HG02970 (cell line): Measurements from ENCODE around the gene GCK.
"Not testable (repeated sequence)": the region's sequence is repeated elsewhere in the genome, so short reads cannot be mapped to it uniquely, and the experiment has no call there.

Experiments
- ATAC-seq: cut with Tn5 transposase; IDR thresholded peaks from one replicate; pipeline ENCODE4 v1.9.1; 2021; ENCODE audit warnings: mild to moderate bottlenecking, moderate library complexity, moderate number of reproducible peaks; ENCODE audit not compliant: unreplicated experiment, low FRiP score

Gene GCK

GRCh38 chr7:44210107-44210506, 20.9 kb upstream of the GCK start:
- no peak for ATAC-seq

GRCh38 chr7:44208085-44208484, 18.8 kb upstream of the GCK start:
- ATAC-seq, result no peak

GRCh38 chr7:44206008-44206407, 16.8 kb upstream of the GCK start:
- no peak for ATAC-seq

- no peak for ATAC-seq
These were observed 12.6 kb upstream of the GCK start for GRCh38 chr7:44201813-44202212.

- peak; percentile 97 for ATAC-seq
These were observed 11.6 kb upstream of the GCK start, which contains the start of gene YKT6 for GRCh38 chr7:44200699-44201461. Gene YKT6 (plus strand): TSS chr7:44200978. CDS start chr7:44201136, 158 bp downstream.

- not testable (repeated sequence) for ATAC-seq
These were observed 10.9 kb upstream of the GCK start for GRCh38 chr7:44200163-44200562.

- no peak for ATAC-seq
These were observed 8.2 kb upstream of the GCK start for GRCh38 chr7:44197474-44197873.

GRCh38 chr7:44196450-44196872, 7.2 kb upstream of the GCK start:
- no peak for ATAC-seq

GRCh38 chr7:44195889-44196288, 6.7 kb upstream of the GCK start:
- ATAC-seq, result no peak

- no peak for ATAC-seq
These were observed 5.4 kb upstream of the GCK start for GRCh38 chr7:44194562-44195145.

GRCh38 chr7:44194069-44194468, 4.8 kb upstream of the GCK start:
- no peak for ATAC-seq

- no peak for ATAC-seq
These were observed 4.0 kb upstream of the GCK start for GRCh38 chr7:44193011-44193802.

GRCh38 chr7:44191171-44191570, 1.9 kb upstream of the GCK start:
- ATAC-seq, result no peak

GRCh38 chr7:44189993-44190872, 994 bp upstream of the GCK start:
- ATAC-seq, result no peak

- ATAC-seq, result no peak
These were observed 586 bp downstream of the GCK start for GRCh38 chr7:44188480-44189225.

GRCh38 chr7:44187636-44188416, 1.4 kb downstream of the GCK start:
- ATAC-seq, result no peak

GRCh38 chr7:44186736-44187135, 2.5 kb downstream of the GCK start:
- no peak for ATAC-seq

- ATAC-seq, result no peak
These were observed 3.5 kb downstream of the GCK start for GRCh38 chr7:44185729-44186128.

- ATAC-seq, result no peak
These were observed 4.3 kb downstream of the GCK start for GRCh38 chr7:44184873-44185446.
